Ascending aorta (tissue), 2 donors: ENCODE measurements around the gene TIMP2. TPM values are rescaled to one million over a fixed set of nuclear protein-coding genes. Genes with fewer than 3 reads are reported as not detected.

Source experiments
- DNase-seq, 2 donors: peaks; one replicate each; pipeline ENCODE4 v3.0.0-alpha.2; 2019; ENCODE audit warnings: low spot score in 2 of 2
- H3K27ac ChIP-seq, 2 donors: fragments of 200-600 bp; sonication (generic); one replicate each; pipeline ENCODE4 v1.5.1; 2016 to 2017; ENCODE audit warnings: mild to moderate bottlenecking in 1 of 2
- H3K27me3 ChIP-seq: fragments of 200-600 bp; sonication (generic); one replicate; pipeline ENCODE4 v1.5.1; 2017
- H3K36me3 ChIP-seq, 2 donors: fragments of 200-600 bp; sonication (generic); one replicate each; pipeline ENCODE4 v1.5.1; 2016
- H3K4me1 ChIP-seq, 2 donors: fragments of 200-600 bp; sonication (generic); one replicate each; pipeline ENCODE4 v1.5.1; 2016 to 2017; ENCODE audit warnings: mild to moderate bottlenecking in 1 of 2
- H3K4me3 ChIP-seq, 2 donors: fragments of 200-600 bp; sonication (generic); one replicate each; pipeline ENCODE4 v1.5.1; 2016 to 2017; ENCODE audit warnings: mild to moderate bottlenecking in 1 of 2
- H3K9me3 ChIP-seq, 2 donors: fragments of 200-600 bp; sonication (generic); one replicate each; pipeline ENCODE4 v1.5.1; 2016
- intact Hi-C: fragments of 100-400 bp; cut with DNase I; formaldehyde crosslinking; loops from one replicate; pipeline ENCODE4 v1.15.1; 2023
- total RNA-seq: library from RNA; depleted of rRNA; stranded (reverse); fragments of >200 nt; gene quantifications from one replicate; pipeline ENCODE4 v1.1.0, GENCODE V29; 2016
- TF ChIP-seq, protein P1 (sequence below), 3 experiments: fragments of 200-600 bp in 2 of 3; fragments of 450-650 bp in 1 of 3; sonication (generic) in 2 of 3; IDR thresholded peaks; one replicate each; pipeline ENCODE4 v1.5.1; 2016 to 2019; ENCODE audit warnings: antibody characterized with exemption in 3 of 3, mild to moderate bottlenecking in 1 of 3, moderate library complexity in 1 of 3

Gene TIMP2
- total RNA-seq, 1 donor from 2014 or later = 278 TPM

DNA sequence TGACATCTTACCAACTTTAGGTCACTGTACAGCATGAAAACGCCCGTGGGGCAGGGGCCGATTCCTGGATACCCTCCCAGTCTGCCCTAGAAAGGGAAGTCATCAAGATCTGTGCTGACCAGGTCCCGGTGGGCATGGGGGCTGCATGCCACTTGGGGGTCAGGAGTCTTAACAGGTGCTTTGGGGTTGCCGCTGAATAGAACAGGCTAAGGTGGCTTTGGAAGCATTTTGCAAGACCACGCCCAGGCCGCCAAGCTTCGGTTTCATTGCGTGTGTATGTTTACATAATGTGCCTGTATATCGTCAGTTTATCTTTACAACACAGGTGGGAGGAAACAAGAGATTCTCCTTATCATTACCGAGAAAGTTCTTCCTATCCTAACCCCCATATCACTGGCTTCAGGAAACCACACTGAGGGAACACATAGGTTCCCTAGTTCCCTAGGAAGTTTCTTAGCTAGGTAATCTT, 71.2 kb downstream of the TIMP2 start:
- H3K36me3 ChIP-seq = peaks cover 51 to 58% of the 10 kb centered on the region in 2 donors
- DNase-seq = no peak
- intact Hi-C loops = no loop called here
- H3K4me1 ChIP-seq = no peaks in the 10 kb centered on the region
- no peak overlapping the region for H3K4me3 ChIP-seq
- H3K27me3 ChIP-seq = no peaks in the 10 kb centered on the region
- no peak overlapping the region for H3K27ac ChIP-seq
- H3K9me3 ChIP-seq = no peaks in the 10 kb centered on the region
- TF ChIP-seq, protein P1, sequence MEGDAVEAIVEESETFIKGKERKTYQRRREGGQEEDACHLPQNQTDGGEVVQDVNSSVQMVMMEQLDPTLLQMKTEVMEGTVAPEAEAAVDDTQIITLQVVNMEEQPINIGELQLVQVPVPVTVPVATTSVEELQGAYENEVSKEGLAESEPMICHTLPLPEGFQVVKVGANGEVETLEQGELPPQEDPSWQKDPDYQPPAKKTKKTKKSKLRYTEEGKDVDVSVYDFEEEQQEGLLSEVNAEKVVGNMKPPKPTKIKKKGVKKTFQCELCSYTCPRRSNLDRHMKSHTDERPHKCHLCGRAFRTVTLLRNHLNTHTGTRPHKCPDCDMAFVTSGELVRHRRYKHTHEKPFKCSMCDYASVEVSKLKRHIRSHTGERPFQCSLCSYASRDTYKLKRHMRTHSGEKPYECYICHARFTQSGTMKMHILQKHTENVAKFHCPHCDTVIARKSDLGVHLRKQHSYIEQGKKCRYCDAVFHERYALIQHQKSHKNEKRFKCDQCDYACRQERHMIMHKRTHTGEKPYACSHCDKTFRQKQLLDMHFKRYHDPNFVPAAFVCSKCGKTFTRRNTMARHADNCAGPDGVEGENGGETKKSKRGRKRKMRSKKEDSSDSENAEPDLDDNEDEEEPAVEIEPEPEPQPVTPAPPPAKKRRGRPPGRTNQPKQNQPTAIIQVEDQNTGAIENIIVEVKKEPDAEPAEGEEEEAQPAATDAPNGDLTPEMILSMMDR (IDR thresholded peaks at IDR 0.05) = no peak

DNA sequence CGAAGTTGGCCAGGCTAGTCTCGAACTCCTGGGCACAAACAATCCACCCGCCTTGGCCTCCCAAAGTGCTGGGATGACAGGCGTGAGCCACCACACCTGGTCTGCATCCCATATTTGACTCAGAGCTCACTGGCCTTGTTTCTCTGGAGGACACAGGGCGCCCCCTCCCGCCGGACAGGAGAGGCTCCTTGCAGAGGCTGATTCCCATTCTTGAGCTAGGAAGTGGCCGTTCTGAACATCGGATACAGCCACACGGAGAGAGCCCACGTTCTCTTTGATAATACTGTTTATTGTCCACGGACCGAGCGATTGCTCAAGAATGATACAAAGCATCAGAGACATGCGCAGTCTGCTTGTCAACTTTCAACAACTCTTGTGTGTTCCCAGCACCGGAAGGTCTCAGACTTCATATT, 72.5 kb downstream of the TIMP2 start:
- no peak for DNase-seq
- H3K4me1 ChIP-seq = no peaks in the 10 kb centered on the region
- H3K27me3 ChIP-seq = no peaks in the 10 kb centered on the region
- no peak overlapping the region for H3K27ac ChIP-seq
- intact Hi-C loops = no loop called here
- TF ChIP-seq, protein P1 (IDR thresholded peaks at IDR 0.05) = no peak
- no peak overlapping the region for H3K4me3 ChIP-seq
- H3K9me3 ChIP-seq = no peaks in the 10 kb centered on the region
- H3K36me3 ChIP-seq = peaks cover 51 to 54% of the 10 kb centered on the region in 2 donors

- intact Hi-C loops = no loop called here
- DNase-seq = no peak
- TF ChIP-seq, protein P1 (IDR thresholded peaks at IDR 0.05) = no peak
Measured at GRCh38 chr17:78849026-78849425, 76.2 kb downstream of the TIMP2 start.

DNA sequence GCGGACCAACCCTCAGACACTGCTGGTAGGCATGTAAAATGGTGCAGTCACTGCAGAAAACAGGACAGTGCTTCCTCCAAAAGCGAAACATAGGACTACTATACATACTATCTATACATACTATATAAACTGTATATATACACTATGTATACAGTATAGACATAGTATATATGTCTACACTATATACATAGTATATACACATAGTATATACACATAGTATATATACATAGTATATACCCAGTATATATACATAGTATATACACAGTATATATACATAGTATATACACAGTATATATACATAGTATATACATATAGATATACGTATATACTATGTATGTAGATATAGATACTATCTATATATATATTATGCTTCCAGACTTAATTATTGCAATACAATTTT, 78.1 kb downstream of the TIMP2 start:
- intact Hi-C loops = no loop called here

More at GRCh38 chr17:78849026-78849425, 76.2 kb downstream of the TIMP2 start:
- Histone ChIP-seq H3K9me3 (no peaks in the 10 kb centered on the region), H3K27ac (no peak overlapping the region), H3K36me3 (peaks cover 18 to 19% of the 10 kb centered on the region in 2 donors), H3K4me1 (no peaks in the 10 kb centered on the region), H3K27me3 (no peaks in the 10 kb centered on the region), H3K4me3 (no peak overlapping the region)

DNA sequence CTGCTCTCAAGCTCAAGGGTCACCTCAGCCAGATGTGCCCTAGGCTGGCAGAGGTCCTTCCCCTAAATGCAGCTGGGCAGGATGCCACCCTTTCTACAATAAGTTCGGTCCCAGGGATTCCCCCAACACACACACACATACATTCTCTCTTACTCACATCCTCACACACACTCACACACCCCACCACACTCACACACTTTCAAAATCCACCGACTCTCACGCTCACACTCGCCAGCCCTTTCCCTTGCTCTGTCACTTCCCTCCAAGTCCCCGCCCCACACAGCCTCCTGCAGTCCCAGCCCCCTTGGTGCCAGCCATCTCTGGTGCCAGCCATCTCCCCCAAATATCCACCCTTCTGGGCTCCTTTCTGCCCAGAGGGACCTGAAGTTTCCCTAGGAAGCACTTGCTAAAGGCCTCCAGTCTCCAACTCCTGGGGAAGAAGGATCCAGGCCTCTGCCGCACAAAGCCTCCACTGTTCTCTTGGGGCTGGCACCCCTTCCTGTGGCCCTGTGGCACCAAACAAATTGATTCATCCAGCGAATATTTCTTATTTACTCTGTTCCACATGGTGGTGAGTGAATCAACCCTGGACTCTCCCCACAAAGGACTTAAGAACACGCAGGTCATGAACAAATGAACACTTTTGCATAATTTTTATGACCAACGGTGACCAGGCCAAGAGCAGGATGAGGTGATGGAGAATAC, 80.7 kb downstream of the TIMP2 start:
- Histone ChIP-seq H3K4me3 (no peak overlapping the region), H3K9me3 (no peaks in the 10 kb centered on the region), H3K27me3 (no peaks in the 10 kb centered on the region), H3K36me3 (no peaks in the 10 kb centered on the region), H3K27ac (no peak overlapping the region), H3K4me1 (peaks cover 0 to 4% of the 10 kb centered on the region in 2 donors)
- TF ChIP-seq, protein P1 (IDR thresholded peaks at IDR 0.05) = no peak
- DNase-seq = no peak
- intact Hi-C loops = no loop called here

More for the DNA sequence above, 78.1 kb downstream of the TIMP2 start:
- Histone ChIP-seq H3K27ac (no peak overlapping the region), H3K9me3 (no peaks in the 10 kb centered on the region), H3K4me1 (no peaks in the 10 kb centered on the region), H3K4me3 (no peak overlapping the region), H3K36me3 (peaks cover 3 to 4% of the 10 kb centered on the region in 2 donors), H3K27me3 (no peaks in the 10 kb centered on the region)
- TF ChIP-seq, protein P1 (IDR thresholded peaks at IDR 0.05) = no peak
- no peak for DNase-seq
